IMR-90 (cell line): ENCODE data around the gene ADCY1. TPM values are rescaled to one million over a fixed set of nuclear protein-coding genes. Genes with fewer than 3 reads are reported as not detected.

ENCODE experiments used
- ATAC-seq: fragments of 200-7000 bp; cut with Tn5 transposase; 2 replicates; pipeline ENCODE4 v1.9.1; 2020; ENCODE audit warnings: low read depth, mild to moderate bottlenecking, moderate library complexity
- BruUV-seq: library from RNA; stranded (reverse); fragments of 400-500 nt; replicated peaks from 2 replicates; lab custom pipeline; 2021; lab: Mats Ljungman, UMichigan
- CTCF ChIA-PET: fragments of 300-600 bp; formaldehyde crosslinking; extraction: SDS; loops from one replicate; lab custom pipeline; 2021; ENCODE audit warnings: antibody characterized with exemption; lab: Yijun Ruan, JAX
- POLR2A ChIA-PET: fragments of 300-600 bp; sonication (Branson Sonifier 250); formaldehyde crosslinking; loops from one replicate; lab custom pipeline; 2022; ENCODE audit warnings: antibody characterized with exemption; ENCODE audit not compliant: unreplicated experiment; lab: Charles Lee
- DNase-seq: peaks from one replicate; pipeline ENCODE4 v3.0.0; 2013
- H2AFZ ChIP-seq: replicated peaks from 2 replicates; pipeline ENCODE3; 2013; ENCODE audit warnings: low read length, mild to moderate bottlenecking; ENCODE audit not compliant: poor library complexity
- H2AK5ac ChIP-seq: 2 replicates; pipeline ENCODE4 v1.6.1; 2013; ENCODE audit warnings: low read depth, low read length, inconsistent platforms
- H2AK9ac ChIP-seq: replicated peaks from 2 replicates; pipeline ENCODE3; 2013; ENCODE audit warnings: mild to moderate bottlenecking, low read depth, low read length, moderate library complexity; ENCODE audit not compliant: poor library complexity
- H2BK120ac ChIP-seq: 2 replicates; pipeline ENCODE4 v1.6.1; 2013; ENCODE audit warnings: low read depth, low read length, inconsistent platforms
- H2BK15ac ChIP-seq: 3 replicates; pipeline ENCODE4 v1.6.1; 2013; ENCODE audit warnings: low read depth, low read length, inconsistent platforms
- H2BK20ac ChIP-seq: 2 replicates; pipeline ENCODE4 v1.6.1; 2013; ENCODE audit warnings: low read depth, mild to moderate bottlenecking, inconsistent platforms, low read length, moderate library complexity
- H2BK5ac ChIP-seq: 2 replicates; pipeline ENCODE4 v1.6.1; 2013; ENCODE audit warnings: mild to moderate bottlenecking, low read depth, low read length, inconsistent platforms; ENCODE audit not compliant: poor library complexity, severe bottlenecking
- H3K14ac ChIP-seq: replicated peaks from 2 replicates; pipeline ENCODE4 v1.6.1; 2013; ENCODE audit warnings: low read depth, low read length, inconsistent platforms
- H3K18ac ChIP-seq: 2 replicates; pipeline ENCODE4 v1.6.1; 2013; ENCODE audit warnings: low read depth, low read length, control low read depth
- H3K23ac ChIP-seq: 2 replicates; pipeline ENCODE4 v1.6.1; 2013; ENCODE audit warnings: low read depth, low read length, inconsistent platforms
- H3K27ac ChIP-seq: 2 replicates; pipeline ENCODE4 v1.5.1; 2013; ENCODE audit warnings: mild to moderate bottlenecking, control low read depth, low read length; ENCODE audit not compliant: insufficient read depth
- H3K27me3 ChIP-seq: 2 replicates; pipeline ENCODE4 v1.6.1; 2013; ENCODE audit warnings: low read length; ENCODE audit not compliant: control insufficient read depth, insufficient read depth
- H3K36me3 ChIP-seq: 2 replicates; pipeline ENCODE4 v1.6.1; 2013; ENCODE audit warnings: low read length, mixed read lengths; ENCODE audit not compliant: control insufficient read depth, insufficient read depth
- H3K4ac ChIP-seq: 2 replicates; pipeline ENCODE4 v1.6.1; 2013; ENCODE audit warnings: low read depth, low read length, inconsistent platforms
- H3K4me1 ChIP-seq: 2 replicates; pipeline ENCODE4 v1.6.1; 2013; ENCODE audit warnings: low read length, mixed read lengths; ENCODE audit not compliant: control insufficient read depth, insufficient read depth
- H3K4me2 ChIP-seq: 2 replicates; pipeline ENCODE4 v1.6.1; 2013; ENCODE audit warnings: low read depth, mild to moderate bottlenecking, control low read depth, low read length, moderate library complexity
- H3K4me3 ChIP-seq: 2 replicates; pipeline ENCODE4 v1.5.1; 2013; ENCODE audit warnings: low read depth, mild to moderate bottlenecking, control low read depth, low read length, moderate library complexity; ENCODE audit not compliant: insufficient read depth
- H3K56ac ChIP-seq: 2 replicates; pipeline ENCODE4 v1.6.1; 2013; ENCODE audit warnings: low read length, inconsistent platforms; ENCODE audit not compliant: insufficient read depth; ENCODE audit errors: extremely low read depth
- H3K79me1 ChIP-seq, 2 experiments: 2 replicates each; pipeline ENCODE4 v1.6.1; 2013; ENCODE audit warnings: low read length in 2 of 2, inconsistent platforms in 1 of 2, low read depth in 1 of 2
- H3K9ac ChIP-seq: 2 replicates; pipeline ENCODE4 v1.6.1; 2013; ENCODE audit warnings: low read depth, low read length, control low read depth
- H3K9me1 ChIP-seq: 2 replicates; pipeline ENCODE4 v1.6.1; 2013; ENCODE audit warnings: low read length, inconsistent platforms; ENCODE audit not compliant: insufficient read depth
- H3K9me3 ChIP-seq: 2 replicates; pipeline ENCODE4 v1.6.1; 2013; ENCODE audit warnings: low read length; ENCODE audit not compliant: control insufficient read depth, insufficient read depth
- H4K20me1 ChIP-seq: 2 replicates; pipeline ENCODE4 v1.6.1; 2013; ENCODE audit warnings: low read length, inconsistent platforms; ENCODE audit not compliant: insufficient read depth
- H4K5ac ChIP-seq: 2 replicates; pipeline ENCODE4 v1.6.1; 2013; ENCODE audit warnings: mild to moderate bottlenecking, low read depth, low read length, control low read depth
- H4K8ac ChIP-seq, 2 experiments: 2 replicates each; pipeline ENCODE4 v1.6.1; 2013; ENCODE audit warnings: low read depth in 2 of 2, low read length in 2 of 2, control low read depth in 1 of 2, inconsistent platforms in 1 of 2
- H4K91ac ChIP-seq: 2 replicates; pipeline ENCODE4 v1.6.1; 2013; ENCODE audit warnings: low read depth, low read length, inconsistent platforms; ENCODE audit not compliant: insufficient read depth
- BHLHE40 ChIP-seq: fragments of 150-350 bp; IDR thresholded peaks from 2 replicates; pipeline ENCODE4 v1.6.1; 2016; ENCODE audit warnings: mild to moderate bottlenecking, low read depth, low read length
- CEBPB ChIP-seq: IDR thresholded peaks from 2 replicates; pipeline ENCODE4 v1.6.1; 2012; ENCODE audit warnings: low read depth, low read length, improper control_type of control experiment
- CHD1 ChIP-seq: IDR thresholded peaks from 2 replicates; pipeline ENCODE4 v1.6.1; 2012; ENCODE audit warnings: low read depth, low read length, improper control_type of control experiment
- FOS ChIP-seq: fragments of 150-350 bp; IDR thresholded peaks from 2 replicates; pipeline ENCODE4 v1.6.1; 2016; ENCODE audit warnings: low read depth, low read length
- MAFK ChIP-seq: IDR thresholded peaks from 2 replicates; pipeline ENCODE4 v1.6.1; 2012; ENCODE audit warnings: low read depth, low read length, improper control_type of control experiment
- MAZ ChIP-seq: IDR thresholded peaks from 2 replicates; pipeline ENCODE4 v1.6.1; 2012; ENCODE audit warnings: low read depth, mild to moderate bottlenecking, low read length, improper control_type of control experiment, moderate library complexity, borderline replicate concordance
- MXI1 ChIP-seq: IDR thresholded peaks from 2 replicates; pipeline ENCODE4 v1.6.1; 2012; ENCODE audit warnings: low read depth, mild to moderate bottlenecking, low read length, moderate library complexity, borderline replicate concordance
- NFE2L2 ChIP-seq: fragments of 150-350 bp; IDR thresholded peaks from 2 replicates; pipeline ENCODE4 v1.6.1; 2016; ENCODE audit warnings: low read depth, mild to moderate bottlenecking, low read length
- POLR2A ChIP-seq: IDR thresholded peaks from 2 replicates; pipeline ENCODE4 v1.6.1; 2012; ENCODE audit warnings: mild to moderate bottlenecking, low read depth, low read length
- RAD21 ChIP-seq: IDR thresholded peaks from 2 replicates; pipeline ENCODE4 v1.6.1; 2012; ENCODE audit warnings: low read length, improper control_type of control experiment
- RCOR1 ChIP-seq: IDR thresholded peaks from 2 replicates; pipeline ENCODE4 v1.6.1; 2012; ENCODE audit warnings: mild to moderate bottlenecking, low read length, improper control_type of control experiment; ENCODE audit not compliant: insufficient replicate concordance
- RFX5 ChIP-seq: IDR thresholded peaks from 2 replicates; pipeline ENCODE4 v1.8.0; 2012; ENCODE audit warnings: low read depth, mild to moderate bottlenecking, low read length, moderate library complexity
- SMC3 ChIP-seq: fragments of 150-350 bp; IDR thresholded peaks from 2 replicates; pipeline ENCODE4 v1.6.1; 2016; ENCODE audit warnings: low read depth, mild to moderate bottlenecking, antibody characterized with exemption, low read length, moderate library complexity
- WGBS, 2 experiments: methylation state at CpG; one replicate each; pipeline versions ENCODE4 v1.1.5 to v1.1.7; 2013; ENCODE audit warnings: missing lambda C conversion rate in 2 of 2; ENCODE audit not compliant: insufficient read length in 1 of 2; ENCODE audit errors: extremely low coverage in 2 of 2; 5-methylcytosine and 5-hydroxymethylcytosine counted together
- dilution Hi-C: fragments of 300-500 bp; cut with HindIII; formaldehyde crosslinking; loops from one replicate; pipeline ENCODE4 v1.14.3; 2018; ENCODE audit warnings: low sequenced_read_pairs; ENCODE audit not compliant: unreplicated experiment
- in situ Hi-C: fragments of 300-500 bp; cut with MboI; formaldehyde crosslinking; loops from 3 replicates; pipeline ENCODE4 v1.14.3; 2019; ENCODE audit warnings: low sequenced_read_pairs, inconsistent platforms, mixed read lengths
- intact Hi-C: fragments of 100-400 bp; cut with micrococcal nuclease; formaldehyde crosslinking; loops from 2 replicates; pipeline ENCODE4 v1.10.0; 2022
- polyA plus RNA-seq, 3 experiments: library from polyadenylated mRNA; depleted of rRNA; stranded (reverse); fragments of >200 nt; gene quantifications; 2 replicates each; pipeline ENCODE4 v1.2.3, GENCODE V29; 2012; ENCODE audit warnings: low replicate concordance in 1 of 3
- total RNA-seq: library from RNA; depleted of rRNA; stranded (reverse); fragments of >200 nt; gene quantifications from 2 replicates; pipeline ENCODE4 v1.2.3, GENCODE V29; 2012
- TF ChIP-seq, protein P1 (sequence below): conservative IDR thresholded peaks from 2 replicates; pipeline ENCODE4 v1.5.1; 2012; ENCODE audit warnings: mild to moderate bottlenecking, low read depth, low read length, improper control_type of control experiment
- TF ChIP-seq, protein P2 (sequence below): fragments of 150-350 bp; IDR thresholded peaks from 2 replicates; pipeline ENCODE4 v1.6.1; 2017; ENCODE audit warnings: mild to moderate bottlenecking, antibody characterized with exemption, low read length, low read depth

The ADCY1 gene
- total and polyA plus RNA-seq, 2 of the 4 experiments (the other 2 are of a cell fraction), result 0.18 to 0.24 TPM

DNA sequence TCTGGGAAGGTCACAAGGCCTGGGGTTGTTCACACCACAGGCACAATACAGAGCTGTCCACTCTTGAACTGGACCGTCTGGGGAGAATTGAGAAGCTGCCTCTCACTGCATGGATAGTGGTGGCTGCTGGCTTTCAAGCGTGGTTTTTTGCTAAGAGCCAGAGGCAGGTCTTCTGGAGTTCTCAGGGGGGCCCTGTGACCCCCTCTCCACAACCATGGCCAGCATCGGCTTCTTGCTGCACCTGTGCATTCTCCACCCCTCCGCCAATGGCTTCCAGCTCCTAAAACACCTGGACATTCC is 140.3 kb downstream of the ADCY1 start:
- Histone ChIP-seq H3K4me1 (no peaks in the 10 kb centered on the region; the same call in 1 of the 2 replicates), H3K27ac (no peak overlapping the region), H3K9me1 (no peaks in the 10 kb centered on the region), H3K9me3 (no peaks in the 10 kb centered on the region), H3K27me3 (peaks cover 7% of the 10 kb centered on the region), H3K4me3 (no peak overlapping the region), H3K4me2 (no peak overlapping the region), H2BK5ac (no peak overlapping the region), H4K91ac (no peak overlapping the region), H2BK15ac (no peak overlapping the region), H3K79me1 (no peaks in the 10 kb centered on the region), H3K18ac (no peak overlapping the region), H3K9ac (no peak overlapping the region), H4K5ac (no peak overlapping the region), H2BK20ac (no peak overlapping the region), H2AK9ac (no peak overlapping the region), H3K36me3 (no peaks in the 10 kb centered on the region), H3K56ac (no peak overlapping the region), H3K4ac (no peak overlapping the region), H4K20me1 (no peaks in the 10 kb centered on the region), H3K14ac (no peak overlapping the region), H2BK120ac (no peak overlapping the region), H2AFZ (no peak overlapping the region), H3K23ac (no peak overlapping the region), H2AK5ac (no peak overlapping the region), H4K8ac (no peak overlapping the region)
- no peak for ATAC-seq
- no TSS peak for BruUV-seq
- intact Hi-C loops, result no loop called here
- WGBS, 2 experiments, result 100% methylated on average over 2 of the region's 4 CpGs; no CpG with 5 or more reads in 1 of the 2 experiments
- POLR2A ChIA-PET, result no interaction called here
- dilution Hi-C loops, result no loop called here
- in situ Hi-C loops, result no loop called here
- no peak for DNase-seq
- no peak for TF ChIP-seq NFE2L2
- TF ChIP-seq, protein P1, sequence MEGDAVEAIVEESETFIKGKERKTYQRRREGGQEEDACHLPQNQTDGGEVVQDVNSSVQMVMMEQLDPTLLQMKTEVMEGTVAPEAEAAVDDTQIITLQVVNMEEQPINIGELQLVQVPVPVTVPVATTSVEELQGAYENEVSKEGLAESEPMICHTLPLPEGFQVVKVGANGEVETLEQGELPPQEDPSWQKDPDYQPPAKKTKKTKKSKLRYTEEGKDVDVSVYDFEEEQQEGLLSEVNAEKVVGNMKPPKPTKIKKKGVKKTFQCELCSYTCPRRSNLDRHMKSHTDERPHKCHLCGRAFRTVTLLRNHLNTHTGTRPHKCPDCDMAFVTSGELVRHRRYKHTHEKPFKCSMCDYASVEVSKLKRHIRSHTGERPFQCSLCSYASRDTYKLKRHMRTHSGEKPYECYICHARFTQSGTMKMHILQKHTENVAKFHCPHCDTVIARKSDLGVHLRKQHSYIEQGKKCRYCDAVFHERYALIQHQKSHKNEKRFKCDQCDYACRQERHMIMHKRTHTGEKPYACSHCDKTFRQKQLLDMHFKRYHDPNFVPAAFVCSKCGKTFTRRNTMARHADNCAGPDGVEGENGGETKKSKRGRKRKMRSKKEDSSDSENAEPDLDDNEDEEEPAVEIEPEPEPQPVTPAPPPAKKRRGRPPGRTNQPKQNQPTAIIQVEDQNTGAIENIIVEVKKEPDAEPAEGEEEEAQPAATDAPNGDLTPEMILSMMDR, result no peak
- TF ChIP-seq RFX5, result no peak
- TF ChIP-seq SMC3, result no peak
- no peak for TF ChIP-seq CHD1
- TF ChIP-seq MAZ, result no peak
- TF ChIP-seq BHLHE40, result no peak
- no peak for TF ChIP-seq MXI1
- no peak for TF ChIP-seq POLR2A
- no peak for TF ChIP-seq RCOR1
- TF ChIP-seq RAD21, result no peak
- TF ChIP-seq, protein P2, sequence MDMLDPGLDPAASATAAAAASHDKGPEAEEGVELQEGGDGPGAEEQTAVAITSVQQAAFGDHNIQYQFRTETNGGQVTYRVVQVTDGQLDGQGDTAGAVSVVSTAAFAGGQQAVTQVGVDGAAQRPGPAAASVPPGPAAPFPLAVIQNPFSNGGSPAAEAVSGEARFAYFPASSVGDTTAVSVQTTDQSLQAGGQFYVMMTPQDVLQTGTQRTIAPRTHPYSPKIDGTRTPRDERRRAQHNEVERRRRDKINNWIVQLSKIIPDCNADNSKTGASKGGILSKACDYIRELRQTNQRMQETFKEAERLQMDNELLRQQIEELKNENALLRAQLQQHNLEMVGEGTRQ, result no peak
- no peak for TF ChIP-seq FOS
- no peak for TF ChIP-seq MAFK
- TF ChIP-seq CEBPB, result no peak
- CTCF ChIA-PET, result no interaction called here
